K562 (cell line): ENCODE results near the gene ANKDD1A.

Experiments used
- BRCA1 ChIP-seq, 2 experiments: fragments of 450-650 bp in 1 of 2; sonication (generic) in 1 of 2; formaldehyde crosslinking in 1 of 2; IDR thresholded peaks; 2 replicates each; pipeline versions ENCODE4 v1.5.0 to v1.6.1; 2017 to 2020; ENCODE audit warnings: mild to moderate bottlenecking in 1 of 2, missing genetic modification reagents in 1 of 2
- CEBPB ChIP-seq: fragments of 450-650 bp; IDR thresholded peaks from 2 replicates; pipeline ENCODE4 v1.6.1; 2016; ENCODE audit warnings: missing genetic modification characterization, missing compliant biosample characterization
- ELF4 ChIP-seq: fragments of 450-650 bp; formaldehyde crosslinking; IDR thresholded peaks from 2 replicates; pipeline ENCODE4 v1.4.0; 2022; ENCODE audit warnings: missing genetic modification characterization
- ESRRA ChIP-seq: fragments of 450-650 bp; IDR thresholded peaks from 2 replicates; pipeline ENCODE4 v1.6.1; 2014; ENCODE audit warnings: low read depth, mild to moderate bottlenecking, moderate library complexity, borderline replicate concordance
- HCFC1 ChIP-seq: IDR thresholded peaks from 2 replicates; pipeline ENCODE4 v1.6.1; 2012; ENCODE audit warnings: low read depth, low read length, improper control_type of control experiment
- HDAC2 ChIP-seq: fragments of 450-650 bp; IDR thresholded peaks from 2 replicates; pipeline ENCODE4 v1.6.1; 2016; ENCODE audit warnings: mild to moderate bottlenecking
- NEUROD1 ChIP-seq: fragments of 150-350 bp; IDR thresholded peaks from 2 replicates; pipeline ENCODE4 v1.6.1; 2014; ENCODE audit warnings: borderline replicate concordance, low read length, low read depth; ENCODE audit not compliant: partially characterized antibody
- POLR2AphosphoS2 ChIP-seq: IDR thresholded peaks from 2 replicates; pipeline ENCODE4 v1.6.1; 2012; ENCODE audit warnings: low read length, improper control_type of control experiment
- RFX5 ChIP-seq: IDR thresholded peaks from 2 replicates; pipeline ENCODE4 v1.6.1; 2011; ENCODE audit warnings: low read depth, mild to moderate bottlenecking, improper control_type of control experiment, low read length
- ZFPM2 ChIP-seq: fragments of 250-450 bp; sonication (Bioruptor Pico); IDR thresholded peaks from 2 replicates; pipeline ENCODE4 v1.5.1; 2022; ENCODE audit warnings: mild to moderate bottlenecking
- TF ChIP-seq, protein P1 (sequence below): fragments of 450-650 bp; formaldehyde crosslinking; IDR thresholded peaks from 2 replicates; pipeline ENCODE4 v1.4.0; 2022; ENCODE audit warnings: mild to moderate bottlenecking, moderate library complexity
- TF ChIP-seq, protein P2 (sequence below): sonication (generic); formaldehyde crosslinking; IDR thresholded peaks from 2 replicates; pipeline ENCODE4 v1.8.0; 2022; ENCODE audit warnings: mild to moderate bottlenecking, missing genetic modification reagents, borderline replicate concordance
- TF ChIP-seq, protein P3 (sequence below): fragments of 450-650 bp; IDR thresholded peaks from 2 replicates; pipeline ENCODE4 v1.6.1; 2017; ENCODE audit warnings: antibody characterized with exemption, mild to moderate bottlenecking

DNA sequence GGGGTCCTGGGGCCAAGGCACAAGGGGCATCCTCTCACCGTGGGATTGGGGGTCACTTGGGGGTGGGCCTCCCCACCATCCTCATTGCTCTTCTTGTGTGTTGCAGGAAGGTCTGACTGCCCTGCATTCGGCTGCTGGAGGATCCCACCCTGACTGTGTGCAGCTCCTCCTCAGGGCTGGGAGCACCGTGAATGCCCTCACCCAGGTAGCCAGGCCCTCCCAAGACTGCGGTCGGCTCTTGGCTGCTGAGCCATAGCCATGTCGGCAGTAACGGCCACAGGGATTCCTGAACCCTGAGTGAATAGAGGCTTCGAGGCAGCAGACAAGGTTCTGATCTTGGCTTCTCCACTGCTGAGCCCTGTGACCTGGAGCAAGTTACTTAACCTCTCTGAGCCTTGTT lies 19.7 kb downstream of the ANKDD1A start:
- TF ChIP-seq, protein P1, sequence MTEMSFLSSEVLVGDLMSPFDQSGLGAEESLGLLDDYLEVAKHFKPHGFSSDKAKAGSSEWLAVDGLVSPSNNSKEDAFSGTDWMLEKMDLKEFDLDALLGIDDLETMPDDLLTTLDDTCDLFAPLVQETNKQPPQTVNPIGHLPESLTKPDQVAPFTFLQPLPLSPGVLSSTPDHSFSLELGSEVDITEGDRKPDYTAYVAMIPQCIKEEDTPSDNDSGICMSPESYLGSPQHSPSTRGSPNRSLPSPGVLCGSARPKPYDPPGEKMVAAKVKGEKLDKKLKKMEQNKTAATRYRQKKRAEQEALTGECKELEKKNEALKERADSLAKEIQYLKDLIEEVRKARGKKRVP (CRISPR knock-in tag) = no peak
- TF ChIP-seq HCFC1 (no peak), ESRRA (no peak), RFX5 (no peak), ZFPM2 (CRISPR knock-in tag) (no peak), ELF4 (CRISPR knock-in tag) (no peak), POLR2AphosphoS2 (no peak), CEBPB (tag) (no peak), BRCA1 (IDR thresholded peaks at IDR 0.05) (no peak), BRCA1 (CRISPR knock-in tag; IDR thresholded peaks at IDR 0.05) (no peak), HDAC2 (no peak), NEUROD1 (no peak)
- TF ChIP-seq, protein P2, sequence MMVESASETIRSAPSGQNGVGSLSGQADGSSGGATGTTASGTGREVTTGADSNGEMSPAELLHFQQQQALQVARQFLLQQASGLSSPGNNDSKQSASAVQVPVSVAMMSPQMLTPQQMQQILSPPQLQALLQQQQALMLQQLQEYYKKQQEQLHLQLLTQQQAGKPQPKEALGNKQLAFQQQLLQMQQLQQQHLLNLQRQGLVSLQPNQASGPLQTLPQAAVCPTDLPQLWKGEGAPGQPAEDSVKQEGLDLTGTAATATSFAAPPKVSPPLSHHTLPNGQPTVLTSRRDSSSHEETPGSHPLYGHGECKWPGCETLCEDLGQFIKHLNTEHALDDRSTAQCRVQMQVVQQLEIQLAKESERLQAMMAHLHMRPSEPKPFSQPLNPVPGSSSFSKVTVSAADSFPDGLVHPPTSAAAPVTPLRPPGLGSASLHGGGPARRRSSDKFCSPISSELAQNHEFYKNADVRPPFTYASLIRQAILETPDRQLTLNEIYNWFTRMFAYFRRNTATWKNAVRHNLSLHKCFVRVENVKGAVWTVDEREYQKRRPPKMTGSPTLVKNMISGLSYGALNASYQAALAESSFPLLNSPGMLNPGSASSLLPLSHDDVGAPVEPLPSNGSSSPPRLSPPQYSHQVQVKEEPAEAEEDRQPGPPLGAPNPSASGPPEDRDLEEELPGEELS (CRISPR knock-in tag) = no peak
- TF ChIP-seq, protein P3, sequence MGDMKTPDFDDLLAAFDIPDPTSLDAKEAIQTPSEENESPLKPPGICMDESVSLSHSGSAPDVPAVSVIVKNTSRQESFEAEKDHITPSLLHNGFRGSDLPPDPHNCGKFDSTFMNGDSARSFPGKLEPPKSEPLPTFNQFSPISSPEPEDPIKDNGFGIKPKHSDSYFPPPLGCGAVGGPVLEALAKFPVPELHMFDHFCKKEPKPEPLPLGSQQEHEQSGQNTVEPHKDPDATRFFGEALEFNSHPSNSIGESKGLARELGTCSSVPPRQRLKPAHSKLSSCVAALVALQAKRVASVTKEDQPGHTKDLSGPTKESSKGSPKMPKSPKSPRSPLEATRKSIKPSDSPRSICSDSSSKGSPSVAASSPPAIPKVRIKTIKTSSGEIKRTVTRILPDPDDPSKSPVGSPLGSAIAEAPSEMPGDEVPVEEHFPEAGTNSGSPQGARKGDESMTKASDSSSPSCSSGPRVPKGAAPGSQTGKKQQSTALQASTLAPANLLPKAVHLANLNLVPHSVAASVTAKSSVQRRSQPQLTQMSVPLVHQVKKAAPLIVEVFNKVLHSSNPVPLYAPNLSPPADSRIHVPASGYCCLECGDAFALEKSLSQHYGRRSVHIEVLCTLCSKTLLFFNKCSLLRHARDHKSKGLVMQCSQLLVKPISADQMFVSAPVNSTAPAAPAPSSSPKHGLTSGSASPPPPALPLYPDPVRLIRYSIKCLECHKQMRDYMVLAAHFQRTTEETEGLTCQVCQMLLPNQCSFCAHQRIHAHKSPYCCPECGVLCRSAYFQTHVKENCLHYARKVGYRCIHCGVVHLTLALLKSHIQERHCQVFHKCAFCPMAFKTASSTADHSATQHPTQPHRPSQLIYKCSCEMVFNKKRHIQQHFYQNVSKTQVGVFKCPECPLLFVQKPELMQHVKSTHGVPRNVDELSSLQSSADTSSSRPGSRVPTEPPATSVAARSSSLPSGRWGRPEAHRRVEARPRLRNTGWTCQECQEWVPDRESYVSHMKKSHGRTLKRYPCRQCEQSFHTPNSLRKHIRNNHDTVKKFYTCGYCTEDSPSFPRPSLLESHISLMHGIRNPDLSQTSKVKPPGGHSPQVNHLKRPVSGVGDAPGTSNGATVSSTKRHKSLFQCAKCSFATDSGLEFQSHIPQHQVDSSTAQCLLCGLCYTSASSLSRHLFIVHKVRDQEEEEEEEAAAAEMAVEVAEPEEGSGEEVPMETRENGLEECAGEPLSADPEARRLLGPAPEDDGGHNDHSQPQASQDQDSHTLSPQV = no peak
